ENCODE results near the gene ARHGEF28.

The ARHGEF28 gene

DNA sequence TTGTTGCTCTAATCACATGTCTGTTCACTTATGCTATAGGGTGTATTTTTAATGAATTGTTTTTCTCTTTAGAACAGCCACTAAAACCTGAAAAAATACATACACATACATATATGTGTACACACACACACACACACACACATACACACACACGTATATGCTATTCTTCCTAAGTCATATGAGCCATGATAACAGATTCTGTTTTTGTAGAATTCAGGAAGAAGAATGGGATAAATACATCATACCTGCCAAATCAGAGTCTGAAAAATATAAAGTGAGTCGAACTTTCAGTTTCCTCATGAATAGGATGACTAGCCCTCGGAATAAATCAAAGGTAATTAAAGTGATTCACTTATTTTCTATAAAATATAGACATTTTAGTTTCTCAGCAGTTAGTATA, 231.4 kb downstream of the ARHGEF28 start:
- no peak for DNase-seq (ENCODE audit: low spot score)

DNA sequence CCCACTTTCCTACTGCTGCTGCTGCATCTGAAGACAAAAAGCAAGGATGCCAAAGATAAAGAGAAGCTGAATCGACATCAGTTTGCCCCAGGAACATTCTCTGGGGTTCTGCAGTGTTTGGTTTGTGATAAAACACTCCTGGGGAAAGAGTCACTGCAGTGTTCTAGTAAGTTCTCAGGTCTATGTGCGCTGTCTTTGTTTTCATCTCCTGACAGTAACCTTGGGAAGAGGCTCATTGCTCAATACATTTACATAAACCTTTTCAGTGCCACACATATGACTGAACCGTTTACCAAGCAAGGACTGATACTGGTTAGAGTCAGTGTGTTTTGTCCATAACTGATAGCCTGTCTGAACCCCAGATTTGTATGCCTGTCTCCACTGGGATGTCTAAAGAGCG, 232.1 kb downstream of the ARHGEF28 start:
- no peak for DNase-seq (ENCODE audit: low spot score)

DNA sequence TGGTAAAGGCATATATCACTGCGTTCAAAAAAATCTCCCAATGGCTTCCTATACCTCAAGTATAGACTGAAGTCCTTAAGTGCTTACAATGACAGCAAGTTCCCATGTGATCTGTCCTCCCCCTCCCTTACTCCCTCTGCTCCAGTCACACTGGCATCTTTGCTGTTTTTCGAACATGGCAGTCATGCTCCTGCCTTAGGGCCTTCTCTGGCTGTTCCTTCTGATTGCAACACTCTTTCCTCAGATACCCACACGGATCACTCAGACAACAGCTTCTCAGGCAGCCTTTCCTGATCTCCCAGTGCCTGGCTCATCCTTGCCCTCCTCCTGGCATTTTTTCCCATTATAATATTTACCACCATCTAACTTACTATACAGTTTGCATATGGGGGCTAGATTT, 232.8 kb downstream of the ARHGEF28 start:
- no peak for DNase-seq (ENCODE audit: low spot score)

DNA sequence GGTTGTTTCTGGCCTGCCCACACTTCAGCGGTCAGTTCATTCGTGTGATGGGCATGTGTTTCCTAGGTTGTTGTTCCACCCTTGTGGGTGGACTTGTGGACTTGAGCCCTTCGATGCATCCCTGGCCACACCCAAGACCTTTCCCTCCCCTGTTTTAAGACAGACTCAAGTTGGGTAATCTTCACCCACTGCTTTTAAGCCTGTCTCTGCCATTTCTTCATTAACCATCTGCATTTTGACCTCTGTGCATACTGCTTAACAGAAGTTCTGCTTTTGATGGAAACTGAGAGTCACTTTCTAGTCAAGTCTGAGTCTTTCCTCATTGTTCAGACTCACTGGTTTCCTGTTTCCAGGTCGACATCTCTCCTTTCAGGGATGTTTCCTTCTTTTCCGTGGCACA, 233.7 kb downstream of the ARHGEF28 start:
- no peak for DNase-seq (ENCODE audit: low spot score)

DNA sequence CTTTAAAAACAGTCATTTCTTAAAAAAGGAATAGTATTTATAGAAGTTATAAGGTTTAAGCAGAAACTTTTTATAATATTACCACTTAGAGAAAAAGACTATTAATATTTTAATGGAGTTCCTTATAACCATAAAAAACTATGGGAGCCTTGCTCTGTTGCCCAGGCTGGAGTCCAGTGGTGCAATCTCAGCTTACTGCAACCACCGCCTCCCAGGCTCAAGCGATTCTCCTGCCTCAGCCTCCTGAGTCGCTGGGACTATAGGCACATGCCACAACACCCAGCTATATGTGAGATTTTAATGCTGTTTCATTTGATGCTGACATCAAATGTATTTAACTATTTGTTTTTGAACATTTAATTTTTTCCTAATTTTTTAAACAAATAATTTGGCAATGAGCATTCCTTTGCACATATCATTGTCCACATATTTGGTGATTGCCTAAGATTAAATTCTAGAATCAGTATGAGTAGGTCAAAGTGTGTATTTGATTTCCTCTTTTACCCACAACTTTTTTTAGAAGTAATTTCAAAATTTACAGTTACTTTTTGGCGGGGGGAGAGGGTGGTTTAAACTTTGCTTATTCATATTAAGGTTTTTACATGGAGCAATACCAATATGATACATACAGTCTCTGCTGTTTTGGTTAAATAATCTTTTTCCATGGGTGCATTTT, 235.5 kb downstream of the ARHGEF28 start:
- no peak for DNase-seq (ENCODE audit: low spot score)

DNA sequence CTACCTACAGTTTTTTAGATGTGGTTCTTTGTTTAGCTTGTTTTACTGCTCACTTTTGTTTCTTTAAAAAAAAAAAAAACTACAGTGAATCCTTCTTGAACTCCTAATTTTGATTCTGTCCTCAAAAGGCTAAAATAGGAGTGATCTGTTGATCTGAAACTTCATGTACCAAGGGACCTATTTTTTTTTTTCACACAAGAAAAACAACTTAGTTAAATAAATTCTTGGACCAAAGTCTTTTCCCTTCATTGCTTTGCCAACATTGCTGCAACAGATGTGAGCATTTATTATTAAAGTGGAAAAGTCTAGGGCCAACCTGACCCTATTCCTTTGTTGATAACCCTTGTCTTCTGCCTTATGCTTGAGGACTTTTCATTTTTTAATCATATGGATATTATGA, 236.8 kb downstream of the ARHGEF28 start:
- DNase-seq (ENCODE audit: low spot score): no peak

DNA sequence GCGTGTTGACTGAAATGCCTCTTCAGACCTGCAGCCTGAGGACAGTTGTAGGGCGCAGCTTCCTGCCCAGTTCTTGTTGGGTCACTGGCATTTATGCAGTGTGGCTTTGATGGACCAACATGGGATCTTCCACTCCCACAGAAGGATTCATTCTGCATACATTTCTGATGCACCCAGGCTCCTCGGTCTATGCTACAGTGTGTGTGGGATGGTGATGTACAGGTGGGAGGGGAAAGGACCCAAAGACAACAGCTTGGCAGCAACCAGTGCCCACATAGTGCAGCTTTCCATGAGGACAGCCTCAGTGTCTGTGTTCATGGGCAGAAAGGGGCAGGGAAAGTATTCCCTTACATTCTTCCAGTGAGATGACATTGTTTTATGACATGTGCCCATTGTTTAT, 237.9 kb downstream of the ARHGEF28 start:
- DNase-seq (ENCODE audit: low spot score): no peak

DNA sequence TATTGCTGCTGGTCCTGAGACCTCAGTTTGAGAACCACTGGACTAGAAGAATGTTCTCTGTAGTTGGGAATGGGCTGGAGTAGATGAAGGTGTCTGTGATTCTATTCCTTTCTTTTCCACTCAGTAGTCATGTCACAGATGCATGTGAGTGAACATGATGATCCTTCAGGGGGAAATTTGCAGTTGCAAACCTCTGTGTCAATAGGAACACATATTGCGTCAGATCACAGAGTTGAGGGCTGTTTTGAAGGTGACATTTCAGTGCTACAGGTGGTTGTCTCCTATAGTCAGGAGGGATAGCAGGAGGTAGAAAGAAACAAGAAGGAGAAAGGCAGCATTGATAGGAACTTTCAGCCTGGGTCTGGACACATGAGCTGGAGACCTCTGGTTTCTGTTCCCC, 239.3 kb downstream of the ARHGEF28 start:
- no peak for DNase-seq (ENCODE audit: low spot score)

DNA sequence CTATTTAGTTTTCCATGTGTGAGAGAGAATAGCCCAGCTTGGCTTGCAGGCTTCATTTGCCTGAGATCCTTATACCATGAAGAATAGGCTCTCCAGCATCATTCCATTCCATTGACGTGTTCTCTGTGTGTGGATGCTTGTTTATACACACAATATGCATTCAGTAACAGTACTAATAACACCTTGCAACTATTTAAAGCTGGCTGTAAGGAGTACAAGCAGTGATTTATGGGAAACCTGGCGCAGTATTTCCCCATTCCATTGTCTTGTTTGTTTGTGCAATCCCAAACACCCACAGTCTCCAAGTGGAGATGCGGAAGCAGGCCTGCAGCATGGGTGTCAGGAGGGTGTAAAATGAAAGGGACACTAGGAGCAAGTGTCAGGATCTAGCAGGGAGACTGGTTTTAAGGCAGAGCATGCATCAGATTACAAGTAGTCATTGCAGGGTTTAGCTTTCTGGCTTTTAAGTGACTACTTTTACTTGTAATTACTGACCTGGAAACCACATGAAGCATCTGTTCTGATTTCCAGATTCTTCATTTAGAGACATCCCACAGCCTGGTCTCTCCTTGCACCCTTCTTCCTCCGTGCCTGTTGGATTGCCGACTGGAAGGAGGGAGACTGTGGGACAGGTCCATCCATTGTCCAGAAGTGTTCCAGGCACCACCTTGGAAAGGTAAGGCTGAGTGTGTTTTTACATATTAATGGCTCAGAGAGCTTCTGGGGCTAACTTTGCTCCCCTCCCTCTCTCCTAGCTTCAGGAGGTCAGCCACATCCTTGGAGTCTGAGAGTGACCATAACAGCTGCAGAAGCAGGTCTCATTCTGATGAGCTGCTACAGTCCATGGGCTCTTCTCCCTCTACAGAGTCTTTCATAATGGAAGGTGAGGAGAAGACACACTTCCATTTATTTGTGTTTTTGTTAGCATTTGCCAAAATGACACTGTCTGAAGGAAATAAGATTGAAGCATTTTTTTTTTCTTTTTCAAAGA, 241.6 kb downstream of the ARHGEF28 start:
- no peak for DNase-seq (ENCODE audit: low spot score)

DNA sequence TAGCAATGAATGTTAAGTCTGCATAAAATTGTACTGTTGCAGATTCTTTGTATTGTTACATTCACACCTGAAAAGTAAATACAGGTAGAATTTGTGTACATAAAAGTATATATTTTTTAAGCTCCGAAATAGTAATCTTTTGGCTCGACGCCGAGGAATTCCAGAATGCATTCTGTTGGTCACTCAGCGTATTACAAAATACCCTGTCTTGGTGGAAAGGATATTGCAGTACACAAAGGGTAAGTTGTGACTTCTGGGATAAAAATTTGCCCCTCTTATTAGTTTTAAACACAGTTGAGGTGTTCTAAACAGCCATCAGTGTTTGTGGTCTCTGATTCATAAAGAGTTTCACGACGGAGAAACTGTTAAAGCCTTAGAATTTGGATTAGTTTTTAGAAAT, 257.6 kb downstream of the ARHGEF28 start:
- no peak for DNase-seq (ENCODE audit: low spot score)

DNA sequence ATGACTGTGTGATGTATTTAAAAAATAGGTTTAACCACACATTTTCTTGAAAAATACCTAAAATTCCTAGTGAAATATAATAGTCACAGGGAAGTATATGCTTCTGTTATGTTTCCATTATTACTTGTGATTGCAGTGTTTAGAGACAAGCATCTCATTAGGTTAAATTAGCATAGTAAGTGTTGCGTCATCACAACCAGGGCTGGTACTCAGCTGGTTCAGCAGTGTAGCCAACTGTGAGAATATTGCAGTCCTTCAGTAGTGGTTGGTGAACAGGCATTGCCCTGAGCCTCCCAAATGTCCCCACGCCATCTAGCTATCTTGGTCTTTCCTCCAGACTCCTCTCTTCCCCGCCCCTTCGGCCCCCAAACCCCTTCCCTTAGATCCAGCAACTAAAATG, 261.7 kb downstream of the ARHGEF28 start:
- DNase-seq (ENCODE audit: low spot score): no peak

DNA sequence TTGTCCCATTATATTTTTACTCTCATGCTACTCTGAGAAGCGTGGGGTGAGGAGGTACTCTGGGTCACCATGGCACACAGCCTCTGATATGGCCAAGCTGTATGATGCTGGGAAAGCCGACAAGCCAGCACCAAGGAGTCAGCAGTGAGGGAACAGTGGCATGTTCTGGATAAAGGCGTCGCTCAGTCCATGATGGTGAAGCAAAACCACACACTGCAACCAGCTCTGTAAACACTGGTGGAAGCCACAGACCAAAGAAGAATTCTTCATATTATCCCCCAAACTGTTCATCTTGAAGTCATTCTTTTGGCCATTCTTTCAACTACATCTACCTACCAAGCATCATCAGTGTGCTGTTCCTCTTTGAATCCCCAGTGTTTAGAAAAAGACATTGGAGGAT, 264.6 kb downstream of the ARHGEF28 start:
- DNase-seq (ENCODE audit: low spot score): no peak

DNA sequence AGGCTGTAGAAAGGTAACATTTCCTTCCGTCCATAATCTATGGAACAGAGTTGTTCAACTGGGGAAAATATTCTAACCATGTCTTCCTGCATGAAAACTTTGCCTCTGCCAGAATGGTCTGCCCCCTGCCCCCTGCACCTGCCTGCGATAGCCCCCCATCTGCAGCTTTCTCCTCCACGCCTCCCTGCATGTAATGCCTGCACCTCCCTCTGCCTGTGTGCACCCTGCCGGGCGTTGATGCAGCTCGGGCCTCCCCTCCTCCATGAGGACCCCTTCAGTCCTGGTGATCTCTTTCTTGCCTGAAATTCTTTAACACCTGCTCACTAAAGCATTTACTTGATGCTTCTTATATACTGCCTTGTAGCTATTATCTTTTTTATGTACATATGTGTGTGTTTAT, 266.2 kb downstream of the ARHGEF28 start:
- no peak for DNase-seq (ENCODE audit: low spot score)

DNA sequence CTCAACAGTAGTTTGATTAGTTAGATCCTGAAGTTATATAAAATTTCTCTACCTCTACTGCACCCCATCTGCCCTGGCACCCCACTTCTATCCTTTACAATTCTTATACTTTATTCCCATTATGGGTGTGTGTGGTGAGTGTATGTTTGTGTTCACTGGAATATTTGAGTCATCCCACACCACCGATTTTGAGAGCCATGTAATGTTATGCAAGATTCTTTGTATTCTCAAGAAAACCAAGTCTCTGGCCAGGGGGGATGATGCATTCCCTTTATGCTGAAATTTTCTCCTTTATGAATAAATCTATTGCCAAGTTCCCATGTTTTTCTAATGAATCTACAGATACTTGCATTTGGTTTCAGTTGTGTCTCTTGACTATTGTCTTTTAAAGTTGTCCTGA, 266.8 kb downstream of the ARHGEF28 start:
- DNase-seq (ENCODE audit: low spot score): no peak

DNA sequence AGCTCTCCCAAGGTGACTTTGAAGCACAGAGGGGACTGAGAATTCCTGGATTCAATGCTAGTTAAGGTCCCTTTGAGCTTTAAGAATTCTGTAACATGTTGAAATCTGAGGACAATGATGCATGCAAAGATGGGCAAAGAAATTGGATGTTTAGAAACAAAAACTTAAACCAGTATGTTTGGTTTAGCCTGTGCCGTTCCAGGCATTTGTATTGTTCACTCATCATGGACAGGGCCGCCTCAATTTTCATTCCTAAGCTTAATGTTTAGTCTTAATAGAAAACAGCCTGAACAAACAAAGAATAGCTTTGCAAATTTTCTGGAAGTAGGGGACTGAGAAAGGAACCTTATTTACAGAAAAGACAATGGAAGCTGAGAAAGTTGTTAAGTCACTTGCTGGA, 267.8 kb downstream of the ARHGEF28 start:
- DNase-seq (ENCODE audit: low spot score): no peak

DNA sequence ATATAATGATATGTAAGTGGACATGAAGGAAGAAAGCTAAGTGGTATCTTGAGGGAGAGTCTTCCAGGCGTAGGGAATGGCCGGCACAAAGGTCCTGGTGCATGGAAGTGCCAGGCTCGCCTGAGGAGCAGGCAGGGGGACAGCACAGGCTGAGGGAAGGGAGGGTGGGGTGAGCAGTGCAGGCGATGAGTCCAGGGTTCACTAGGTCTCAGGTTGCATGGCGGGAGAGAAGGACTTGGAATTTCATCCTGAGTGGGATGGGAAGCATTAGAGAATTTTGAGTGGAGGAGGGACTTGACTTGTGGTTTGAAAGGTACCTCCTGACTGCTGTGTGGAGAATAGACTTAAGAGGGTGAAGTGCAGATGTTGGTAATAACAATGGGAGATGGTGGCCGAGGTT, 268.9 kb downstream of the ARHGEF28 start:
- no peak for DNase-seq (ENCODE audit: low spot score)

DNA sequence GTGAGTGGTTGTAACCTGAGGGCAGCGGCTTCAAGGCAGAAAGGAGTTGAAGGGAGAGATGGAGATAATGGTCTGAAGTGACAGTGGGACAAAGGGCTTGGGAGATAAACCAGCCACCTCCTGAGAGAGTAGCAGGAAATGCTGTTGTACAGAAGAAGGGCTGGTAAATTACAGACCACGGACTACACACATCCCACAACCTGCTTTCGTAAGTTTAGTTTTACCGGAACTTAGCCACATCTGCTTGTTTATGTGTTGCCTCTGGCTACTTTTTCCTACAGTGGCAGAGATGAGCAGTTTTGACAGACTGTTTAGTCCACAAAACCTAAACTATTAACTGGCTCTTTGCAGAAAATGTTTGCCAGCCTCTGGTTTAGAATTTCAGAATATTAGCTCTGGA, 269.5 kb downstream of the ARHGEF28 start:
- no peak for DNase-seq (ENCODE audit: low spot score)

DNA sequence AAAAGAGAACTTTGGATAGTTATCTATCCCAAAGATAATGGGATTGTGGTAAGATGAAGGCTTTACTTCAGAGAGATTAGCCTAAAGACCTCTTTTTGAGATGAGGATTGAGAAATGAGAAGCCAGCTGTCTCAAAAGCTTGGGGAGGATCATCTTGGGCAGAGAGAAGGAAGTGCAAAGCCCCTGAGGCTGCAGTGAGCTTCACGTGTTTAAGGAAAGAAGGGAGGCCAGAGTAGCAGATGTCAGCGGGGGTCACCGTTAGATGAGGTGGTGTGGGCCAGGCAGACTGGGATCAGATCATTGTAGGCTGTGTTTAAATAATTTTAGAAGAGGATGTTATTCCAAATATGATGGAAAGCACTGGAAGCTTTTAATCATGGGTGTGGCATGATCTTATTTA, 270.1 kb downstream of the ARHGEF28 start:
- DNase-seq (ENCODE audit: low spot score): no peak

DNA sequence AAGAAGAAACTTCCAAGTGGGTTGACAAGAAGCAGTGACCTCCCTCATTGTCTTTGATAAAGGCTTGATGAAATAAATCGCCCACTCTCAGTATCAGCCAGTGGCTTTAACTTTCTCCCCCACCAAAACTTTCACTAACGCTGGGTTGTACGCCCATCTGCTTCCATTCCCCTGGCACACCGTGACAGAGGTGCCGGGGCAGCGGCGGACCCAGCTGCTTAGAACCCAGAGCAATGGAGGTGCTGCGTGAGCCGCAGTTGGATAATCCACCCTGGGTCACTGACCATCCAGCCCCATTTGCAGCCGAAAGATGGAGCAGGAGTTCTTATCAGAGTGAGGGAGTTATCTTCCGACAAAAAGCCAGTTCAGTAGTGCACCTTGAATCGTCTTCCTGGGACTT, 270.7 kb downstream of the ARHGEF28 start:
- DNase-seq (ENCODE audit: low spot score): no peak

DNA sequence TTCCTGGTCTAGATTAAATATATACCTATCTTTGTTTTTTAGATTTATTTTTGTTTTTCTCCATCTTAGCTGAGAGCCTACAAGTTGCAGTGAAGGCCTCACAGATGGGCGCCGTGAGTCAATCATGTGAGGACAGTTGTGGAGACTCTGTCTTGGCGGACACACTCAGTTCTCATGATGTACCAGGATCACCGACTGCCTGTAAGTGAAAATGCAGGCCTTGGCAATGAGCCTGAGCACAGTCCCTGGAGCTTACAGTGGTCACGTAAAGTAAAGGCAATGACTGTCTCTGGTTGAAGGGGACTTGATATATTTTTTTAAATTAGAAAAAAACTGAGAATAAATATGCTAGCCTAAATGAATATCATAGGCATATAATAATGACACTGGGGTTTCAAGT, 271.9 kb downstream of the ARHGEF28 start:
- DNase-seq (ENCODE audit: low spot score): no peak

DNA sequence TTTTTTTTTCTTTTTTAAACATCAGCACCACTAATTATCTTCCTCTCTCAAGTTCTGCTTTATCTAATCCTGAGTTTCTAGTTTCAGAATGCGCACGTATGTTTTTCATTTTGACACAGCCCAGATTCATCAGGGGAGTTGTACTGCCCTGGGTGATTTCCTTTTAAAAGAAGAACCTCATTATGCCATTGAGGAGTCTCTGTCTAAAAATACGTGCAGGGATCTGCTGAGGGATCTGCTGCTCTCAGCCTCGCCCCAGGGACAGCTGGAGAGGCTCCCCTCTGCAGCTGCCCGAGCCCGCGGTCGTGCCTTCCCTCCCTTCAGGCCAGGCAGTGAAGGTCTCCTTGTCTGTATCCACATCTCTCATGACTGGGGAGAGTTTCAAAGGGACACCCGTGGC, 273.1 kb downstream of the ARHGEF28 start:
- DNase-seq (ENCODE audit: low spot score): no peak

DNA sequence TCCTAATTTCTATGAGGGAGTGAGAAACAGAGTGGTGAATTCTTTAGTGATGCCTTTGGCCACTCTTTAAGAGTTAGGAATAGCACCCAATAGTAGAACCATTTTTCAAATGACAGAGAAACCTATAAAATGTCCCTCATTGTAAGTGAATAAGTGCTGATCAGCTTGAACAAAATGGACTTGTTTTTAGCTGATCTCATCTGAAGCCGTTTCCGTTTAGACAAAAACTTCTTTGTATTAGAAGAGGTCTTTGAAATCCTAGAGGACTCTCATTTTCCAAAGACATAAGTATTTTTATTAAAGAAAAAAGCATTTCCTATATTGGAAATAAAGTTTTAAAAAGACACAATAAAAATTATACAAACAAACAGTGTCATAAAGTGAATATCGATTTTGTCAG, 273.9 kb downstream of the ARHGEF28 start:
- DNase-seq (ENCODE audit: low spot score): no peak

DNA sequence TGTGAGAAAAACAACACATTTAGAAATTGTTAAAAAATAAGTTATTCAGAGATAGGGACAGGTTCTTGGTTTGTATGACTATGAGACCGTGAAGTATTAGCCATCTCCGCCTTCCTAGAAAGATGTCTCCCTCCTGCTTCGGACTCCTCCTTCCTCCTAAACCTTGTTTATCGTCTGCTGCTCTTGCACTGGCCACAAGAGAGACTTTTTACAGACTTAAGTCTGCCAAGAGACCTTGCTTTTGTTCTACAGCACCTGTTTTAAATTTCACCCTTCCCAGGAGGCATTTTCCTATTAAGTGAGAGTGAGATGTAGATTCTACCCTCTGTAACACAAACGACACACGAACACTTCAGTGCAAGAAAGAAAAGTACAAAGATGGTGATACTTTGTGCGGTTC, 274.6 kb downstream of the ARHGEF28 start:
- DNase-seq (ENCODE audit: low spot score): no peak

DNA sequence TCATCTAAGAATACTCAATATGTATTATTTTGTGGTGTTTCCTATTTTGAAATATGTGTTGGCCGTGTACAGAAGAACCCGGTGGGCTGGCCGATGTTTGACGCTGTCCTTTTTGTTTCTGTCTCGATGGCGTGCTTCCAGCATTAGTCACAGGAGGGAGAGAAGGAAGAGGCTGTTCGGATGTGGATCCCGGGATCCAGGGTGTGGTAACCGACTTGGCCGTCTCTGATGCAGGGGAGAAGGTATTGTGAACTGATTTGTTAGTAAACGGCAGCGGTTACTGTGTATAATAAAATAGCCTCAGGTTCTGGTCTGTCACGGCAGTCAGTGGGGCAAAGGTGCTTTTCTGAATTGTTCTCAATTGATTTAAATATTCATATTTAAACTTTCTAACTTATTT, 275.0 kb downstream of the ARHGEF28 start:
- DNase-seq (ENCODE audit: low spot score): no peak
